Measurements from ENCODE around the gene CDH4. TPM values are rescaled to one million over a fixed set of nuclear protein-coding genes. Genes with fewer than 3 reads are reported as not detected.

CDH4 gene
- total and polyA plus RNA-seq, 2 of the 4 experiments (the other 2 are of a cell fraction), result 1.6 to 3.5 TPM

DNA sequence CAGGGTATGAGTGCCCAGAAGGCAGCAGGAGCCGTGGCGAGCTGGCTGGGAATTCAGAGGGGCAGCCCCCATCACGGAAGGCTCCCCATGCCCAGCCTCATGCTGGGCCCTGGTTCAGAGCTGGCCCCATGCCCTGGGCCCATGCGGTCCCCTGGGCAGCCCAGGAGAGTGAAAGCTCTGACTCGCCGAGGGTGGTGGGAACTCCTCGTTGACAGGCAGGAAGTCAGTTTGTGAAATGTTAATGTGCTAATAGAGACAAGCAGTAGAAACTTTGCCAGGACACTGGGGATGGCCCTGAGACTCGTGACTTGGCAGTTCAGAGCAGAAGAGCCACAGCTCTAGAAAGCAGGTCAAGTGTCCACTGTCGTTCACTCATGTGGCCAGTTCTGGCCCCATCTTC, 460.6 kb downstream of the CDH4 start:
- Histone ChIP-seq H3K18ac (ENCODE audit: low read depth, low read length) (no peak overlapping the region), H2BK5ac (ENCODE audit: low read depth, low read length, poor library complexity, severe bottlenecking) (no peak overlapping the region), H3K4me1 (ENCODE audit: control insufficient read depth, insufficient read depth, low read length) (no peaks in the 10 kb centered on the region), H2AK9ac (replicated peaks; ENCODE audit: low read depth, low read length, poor library complexity) (no peak overlapping the region), H3K4me3 (ENCODE audit: insufficient read depth, low read depth, low read length) (no peak overlapping the region), H2BK120ac (ENCODE audit: low read depth, low read length) (no peak overlapping the region), H2AK5ac (ENCODE audit: low read depth, low read length) (no peak overlapping the region), H3K56ac (ENCODE audit: extremely low read depth, insufficient read depth, low read length) (no peak overlapping the region), H3K4me2 (ENCODE audit: low read depth, low read length) (no peak overlapping the region), H3K4ac (ENCODE audit: low read depth, low read length) (no peak overlapping the region), H4K8ac (ENCODE audit: low read depth in 2 of 2, low read length in 2 of 2) (no peak overlapping the region), H3K27me3 (ENCODE audit: control insufficient read depth, insufficient read depth, low read length) (no peaks in the 10 kb centered on the region; the same call in 1 of the 2 replicates), H2BK15ac (ENCODE audit: low read depth, low read length) (no peak overlapping the region), H3K14ac (replicated peaks; ENCODE audit: low read depth, low read length) (no peak overlapping the region), H3K9me1 (ENCODE audit: insufficient read depth, low read length) (no peaks in the 10 kb centered on the region), H4K5ac (ENCODE audit: low read depth, low read length) (no peak overlapping the region), H4K20me1 (ENCODE audit: insufficient read depth, low read length) (no peaks in the 10 kb centered on the region), H3K9ac (ENCODE audit: low read depth, low read length) (no peak overlapping the region), H3K23ac (ENCODE audit: low read depth, low read length) (no peak overlapping the region), H3K36me3 (ENCODE audit: control insufficient read depth, insufficient read depth, low read length) (no peaks in the 10 kb centered on the region), H2BK20ac (ENCODE audit: low read depth, low read length) (no peak overlapping the region), H3K27ac (ENCODE audit: insufficient read depth, low read length) (no peak overlapping the region), H4K91ac (ENCODE audit: insufficient read depth, low read depth, low read length) (no peak overlapping the region), H3K9me3 (ENCODE audit: control insufficient read depth, insufficient read depth, low read length) (peaks cover 27% of the 10 kb centered on the region), H2AFZ (replicated peaks; ENCODE audit: low read length, poor library complexity) (no peak overlapping the region), H3K79me1 (ENCODE audit: low read depth in 1 of 2, low read length in 2 of 2) (no peaks in the 10 kb centered on the region)
- ATAC-seq (ENCODE audit: low read depth) (no peak), DNase-seq (no peak)
- in situ Hi-C loops (cut with MboI; ENCODE audit: low sequenced_read_pairs), result no loop called here
- CTCF ChIA-PET, result interaction anchor here (0.6 kb wide), 1 partner anchor 1109 kb away, joined by 3 read pairs; no protein-coding TSS in a partner anchor
- POLR2A ChIA-PET (ENCODE audit: unreplicated experiment), result no interaction called here
- no peak for TF ChIP-seq SMC3 (IDR thresholded peaks at IDR 0.05; ENCODE audit: low read depth, low read length)
- TF ChIP-seq, protein P1, sequence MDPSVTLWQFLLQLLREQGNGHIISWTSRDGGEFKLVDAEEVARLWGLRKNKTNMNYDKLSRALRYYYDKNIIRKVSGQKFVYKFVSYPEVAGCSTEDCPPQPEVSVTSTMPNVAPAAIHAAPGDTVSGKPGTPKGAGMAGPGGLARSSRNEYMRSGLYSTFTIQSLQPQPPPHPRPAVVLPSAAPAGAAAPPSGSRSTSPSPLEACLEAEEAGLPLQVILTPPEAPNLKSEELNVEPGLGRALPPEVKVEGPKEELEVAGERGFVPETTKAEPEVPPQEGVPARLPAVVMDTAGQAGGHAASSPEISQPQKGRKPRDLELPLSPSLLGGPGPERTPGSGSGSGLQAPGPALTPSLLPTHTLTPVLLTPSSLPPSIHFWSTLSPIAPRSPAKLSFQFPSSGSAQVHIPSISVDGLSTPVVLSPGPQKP (IDR thresholded peaks at IDR 0.05; ENCODE audit: borderline replicate concordance, low read depth, low read length), result no peak
- dilution Hi-C loops (cut with HindIII; ENCODE audit: low sequenced_read_pairs, unreplicated experiment), result no loop called here
- 0% methylated on average over 1 of the region's 9 CpGs; no CpG with 5 or more reads in 1 of the 2 experiments for WGBS, 2 experiments (ENCODE audit: extremely low coverage in 2 of 2, insufficient read length in 1 of 2)
- no TSS peak for BruUV-seq (replicated peaks)
- intact Hi-C loops (cut with micrococcal nuclease), result no loop called here

Measured in IMR-90 (cell line).